HG02870 (cell line): ENCODE data around the gene TLNRD1.

Experiments
- ATAC-seq: cut with Tn5 transposase; IDR thresholded peaks from one replicate; pipeline ENCODE4 v1.9.1; 2021; ENCODE audit warnings: mild to moderate bottlenecking, moderate library complexity; ENCODE audit not compliant: unreplicated experiment

TLNRD1 gene

DNA sequence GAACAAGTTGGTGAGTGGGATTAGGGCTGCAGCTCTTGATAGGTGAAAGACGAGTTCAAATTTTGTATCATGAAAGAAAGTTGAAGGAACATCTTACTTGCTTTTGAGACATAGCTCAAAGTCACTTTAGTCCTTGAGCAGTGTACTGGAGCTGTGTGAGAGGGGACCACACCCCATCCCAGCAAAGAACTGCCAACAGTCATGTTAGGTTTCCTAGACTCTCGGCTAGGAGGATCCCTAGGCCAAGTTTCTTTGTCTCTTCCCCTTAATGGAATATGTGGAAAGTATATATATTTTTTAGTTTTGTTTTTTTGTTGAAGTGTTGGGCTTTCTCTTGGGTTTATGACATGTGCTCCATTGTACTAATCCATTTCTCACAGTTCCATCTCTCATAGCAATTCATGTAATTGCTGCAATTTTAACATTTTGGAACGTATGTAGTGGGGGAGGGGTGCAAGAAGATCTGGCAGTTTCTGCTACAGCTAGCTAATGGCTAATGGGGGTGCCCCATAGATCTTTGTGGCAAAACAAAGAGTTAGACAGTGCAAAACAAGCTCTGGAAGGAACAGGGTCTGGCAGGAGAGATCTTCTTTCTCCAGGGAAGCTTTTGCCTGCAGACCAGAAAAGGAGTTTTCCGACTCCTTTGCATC is 25.1 kb downstream of the TLNRD1 start:
- ATAC-seq: no peak

DNA sequence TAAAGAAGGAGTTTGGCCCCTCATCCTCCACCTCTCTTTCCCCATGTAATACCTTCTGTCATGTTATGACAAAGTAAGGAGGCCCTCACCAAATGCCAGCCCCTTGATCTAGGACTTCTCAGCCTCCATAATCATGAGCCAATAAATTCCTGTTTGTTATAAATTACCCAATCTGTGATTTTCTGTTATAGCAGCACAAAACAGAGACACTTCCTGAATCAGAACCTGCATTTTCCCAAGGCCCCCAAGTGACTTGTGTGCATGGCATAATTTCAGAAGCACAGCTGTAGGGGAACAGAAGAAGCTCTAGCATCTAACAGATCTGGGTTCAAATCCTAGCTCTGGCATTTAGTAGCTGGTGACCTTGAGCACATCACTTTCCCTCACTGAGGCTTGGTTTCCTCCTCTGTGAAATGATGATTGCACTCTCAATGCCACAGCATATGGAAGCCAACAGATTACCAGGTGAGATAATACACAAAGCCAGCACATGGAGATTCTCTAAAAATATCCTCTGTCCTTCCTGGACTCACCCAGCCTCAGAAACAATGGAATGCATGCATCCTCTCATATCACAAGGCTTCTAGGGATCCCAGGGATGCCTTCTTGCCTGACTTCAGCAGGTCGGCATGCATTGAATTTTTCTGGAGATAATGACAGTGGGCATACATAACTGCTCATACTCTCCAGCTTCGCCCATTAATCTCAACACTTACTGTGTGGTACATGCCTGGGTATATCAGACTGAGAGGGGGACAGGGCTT is 26.3 kb downstream of the TLNRD1 start:
- no peak for ATAC-seq

GRCh38 chr15:81029414-81030300 is 28.9 kb downstream of the TLNRD1 start:
- no peak for ATAC-seq

DNA sequence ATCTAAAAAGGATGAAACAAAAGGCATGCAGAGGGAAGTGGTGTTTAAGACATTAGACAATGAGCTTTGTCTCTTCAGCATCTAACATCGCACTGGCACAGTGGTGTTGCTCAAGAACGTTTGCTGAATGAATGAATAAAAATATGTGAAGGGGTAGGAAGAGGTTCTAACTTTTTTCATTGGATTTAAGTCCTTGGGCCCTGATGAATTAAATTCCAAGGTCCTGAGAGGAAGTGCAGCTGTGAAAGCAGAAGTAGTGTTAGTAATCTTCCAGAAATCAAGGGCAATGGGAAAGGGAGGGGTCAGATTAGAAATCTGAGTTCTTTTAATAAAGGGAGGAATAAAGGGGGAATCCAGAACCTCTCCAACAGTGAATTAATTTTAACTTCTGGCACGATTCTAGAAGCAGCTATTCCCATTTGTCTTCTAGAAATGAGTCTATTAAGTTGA is 29.6 kb downstream of the TLNRD1 start:
- no peak for ATAC-seq

GRCh38 chr15:81031203-81031602 is 30.5 kb downstream of the TLNRD1 start:
- ATAC-seq: no peak

DNA sequence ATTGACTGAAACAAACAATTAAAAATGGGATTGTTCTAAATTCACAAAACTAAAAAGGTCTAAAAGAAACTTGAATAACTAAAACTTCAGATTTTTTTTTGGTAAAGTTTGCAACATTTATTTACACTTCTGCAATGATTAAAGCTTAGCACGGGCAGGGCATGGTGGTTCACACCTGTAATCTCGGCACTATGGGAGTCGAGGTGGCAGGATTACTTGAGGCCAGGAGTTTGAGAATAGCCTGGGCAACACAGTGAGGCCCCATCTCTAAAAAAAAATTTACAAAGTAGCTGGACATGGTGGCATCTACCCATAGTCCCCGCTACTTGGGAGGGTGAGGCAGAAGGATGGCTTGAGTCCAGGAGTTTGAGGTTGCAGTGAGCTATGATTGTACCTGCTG is 31.6 kb downstream of the TLNRD1 start:
- ATAC-seq: no peak

- ATAC-seq: no peak
These were observed 32.1 kb downstream of the TLNRD1 start for GRCh38 chr15:81032818-81033217.

DNA sequence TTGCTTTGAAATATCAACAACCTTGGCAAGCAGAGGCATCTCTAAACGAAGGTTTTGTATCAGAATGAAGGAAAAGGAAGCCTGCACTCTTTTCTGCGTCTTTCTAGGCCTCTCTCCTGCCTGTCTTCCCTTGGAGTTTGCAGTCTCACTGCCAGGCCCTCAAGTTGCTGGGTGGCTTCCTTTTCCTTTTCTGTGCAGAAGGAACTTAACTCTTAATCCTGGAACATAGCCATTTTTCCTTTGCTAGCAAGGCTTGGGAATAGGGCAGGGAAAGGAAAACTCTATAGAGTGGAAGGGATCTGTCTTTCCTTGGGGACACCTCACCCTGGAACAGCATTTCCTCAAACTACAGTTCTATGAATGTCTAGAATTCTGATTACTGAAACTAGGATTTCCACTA is 32.8 kb downstream of the TLNRD1 start:
- ATAC-seq: no peak

DNA sequence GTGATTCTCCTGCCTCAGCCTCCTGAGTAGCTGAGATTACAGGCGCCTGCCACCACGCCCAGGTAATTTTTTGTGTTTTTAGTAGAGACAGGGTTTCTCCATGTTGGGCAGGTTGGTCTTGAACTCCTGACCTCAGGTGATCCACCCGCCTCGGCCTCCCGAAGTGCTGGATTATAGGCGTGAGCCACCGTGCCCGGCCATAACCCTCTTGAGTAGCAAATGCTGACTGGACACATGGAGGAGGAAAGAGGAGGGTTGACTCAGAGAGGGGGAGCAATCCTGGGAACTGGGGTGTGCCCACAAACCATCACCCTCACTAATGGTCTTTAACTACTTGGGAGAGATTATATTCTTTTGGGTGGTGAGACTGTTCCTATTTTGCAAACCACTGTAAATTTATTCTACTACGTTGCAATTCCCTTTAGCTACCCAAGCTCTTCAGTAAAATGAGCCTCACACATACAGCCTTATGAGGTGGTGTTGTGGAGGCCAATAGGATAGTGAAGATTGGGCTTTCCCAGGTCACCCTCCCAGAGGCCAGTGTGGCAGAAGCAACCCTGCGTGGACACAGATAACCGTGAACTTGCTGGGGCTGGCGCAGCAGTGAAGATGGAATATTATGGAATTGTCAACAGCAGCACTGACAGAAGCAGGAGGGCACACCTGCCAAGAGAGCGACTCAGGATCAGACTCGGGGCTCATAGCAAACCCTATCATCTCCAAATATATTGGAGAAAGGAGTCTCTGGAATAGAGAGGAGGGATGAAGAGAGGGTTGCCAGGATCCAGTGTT is 37.4 kb downstream of the TLNRD1 start:
- ATAC-seq: no peak

DNA sequence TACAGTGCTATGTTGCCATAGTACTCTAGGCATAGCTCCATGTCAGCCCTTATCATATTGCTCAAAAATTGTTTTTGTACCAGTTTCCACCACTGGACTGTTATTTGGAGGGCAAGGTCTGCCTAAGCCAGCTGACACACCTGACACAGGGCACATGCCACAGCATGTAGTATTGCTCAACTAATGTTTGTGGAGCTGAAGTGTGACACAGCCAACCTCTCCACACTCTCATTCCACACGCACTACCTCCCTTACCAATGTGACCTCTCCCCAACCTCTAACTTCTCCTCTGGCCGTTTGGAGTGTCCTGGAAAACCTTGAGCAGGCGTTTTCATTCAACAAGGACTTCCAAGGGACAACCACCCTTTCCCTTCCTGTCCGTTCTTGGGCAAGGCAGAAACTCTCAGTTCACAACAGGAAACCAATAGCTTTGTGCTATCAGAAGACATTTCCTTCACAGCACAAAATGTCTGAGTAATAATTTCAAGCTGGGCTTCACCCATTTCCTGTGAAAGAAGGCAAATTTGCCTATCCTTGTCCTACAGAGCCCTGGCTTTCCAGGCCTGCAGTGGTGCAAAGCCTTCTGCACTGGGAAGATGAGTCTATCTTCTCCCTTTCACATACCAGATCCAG is 38.4 kb downstream of the TLNRD1 start:
- ATAC-seq: no peak

- no peak for ATAC-seq
These were observed 40.0 kb downstream of the TLNRD1 start for GRCh38 chr15:81040757-81041156.

- ATAC-seq: no peak
These were observed 42.7 kb downstream of the TLNRD1 start for GRCh38 chr15:81043281-81043934.

DNA sequence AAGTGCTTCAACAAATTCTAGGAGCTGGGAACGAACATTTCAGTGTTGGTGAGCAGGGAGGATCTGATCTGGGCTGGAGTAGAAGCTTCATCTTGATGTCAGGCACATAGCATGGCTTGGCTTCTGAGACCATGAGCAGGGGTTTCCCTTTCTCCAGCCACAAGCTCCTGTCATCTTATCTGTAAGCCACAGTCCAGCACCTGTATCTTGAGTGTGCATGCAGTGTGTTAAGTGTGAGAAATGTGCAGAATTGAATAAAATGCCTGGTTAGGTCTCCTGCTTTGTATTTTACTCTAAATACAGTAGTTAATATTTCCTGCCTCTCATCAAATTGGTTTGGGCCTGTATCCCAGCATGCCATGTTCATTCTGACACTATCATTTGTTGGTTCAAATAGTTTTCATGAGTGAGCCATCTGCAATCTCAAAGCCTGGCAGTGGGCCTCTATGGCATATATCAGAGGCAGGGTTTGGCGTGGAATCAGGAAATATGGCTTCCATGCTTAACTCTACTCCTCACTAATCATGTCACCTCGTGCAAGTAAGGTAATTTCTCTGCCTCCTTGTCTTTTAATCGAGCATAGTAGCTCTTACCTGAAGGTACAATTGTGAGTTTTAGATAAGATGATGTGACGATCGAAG is 43.3 kb downstream of the TLNRD1 start:
- peak; percentile 61 for ATAC-seq

DNA sequence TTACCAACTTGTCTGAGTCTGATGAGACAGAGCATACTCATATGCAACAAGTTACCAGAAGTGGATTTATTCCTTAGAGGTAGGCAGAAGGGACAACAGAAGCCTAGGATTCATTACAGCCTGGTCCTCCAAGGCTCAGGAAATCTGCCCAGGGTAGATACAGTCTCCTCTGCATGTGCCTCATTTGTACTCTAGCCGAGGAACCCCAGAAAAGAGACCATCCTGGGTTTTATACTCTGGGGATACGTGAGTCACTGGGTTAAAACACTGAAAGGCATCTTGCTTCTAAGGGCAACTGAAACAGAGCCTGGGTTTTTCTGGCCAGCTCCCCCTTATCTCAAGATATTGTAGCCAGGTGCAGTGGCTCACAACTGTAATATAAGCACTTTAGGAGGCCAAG is 45.6 kb downstream of the TLNRD1 start:
- no peak for ATAC-seq

DNA sequence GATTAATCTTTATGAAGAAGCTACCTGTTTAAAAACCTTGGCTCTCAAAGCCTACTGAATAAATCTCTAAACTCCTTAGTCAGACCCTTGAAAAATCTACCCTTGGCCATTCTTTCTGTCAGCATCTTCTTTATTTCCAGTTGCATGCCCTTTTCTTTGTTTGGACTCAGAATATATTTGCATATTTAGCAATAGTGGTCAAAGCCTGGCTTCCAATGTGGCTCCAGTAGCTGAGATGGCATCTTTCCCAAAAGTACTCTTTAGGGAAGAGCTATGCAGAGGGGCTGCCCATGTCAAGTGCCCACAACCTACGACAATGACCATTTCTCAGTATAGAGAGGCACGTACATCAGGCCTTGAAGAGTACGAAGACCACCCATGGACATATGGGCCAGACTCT is 47.2 kb downstream of the TLNRD1 start:
- ATAC-seq: no peak

DNA sequence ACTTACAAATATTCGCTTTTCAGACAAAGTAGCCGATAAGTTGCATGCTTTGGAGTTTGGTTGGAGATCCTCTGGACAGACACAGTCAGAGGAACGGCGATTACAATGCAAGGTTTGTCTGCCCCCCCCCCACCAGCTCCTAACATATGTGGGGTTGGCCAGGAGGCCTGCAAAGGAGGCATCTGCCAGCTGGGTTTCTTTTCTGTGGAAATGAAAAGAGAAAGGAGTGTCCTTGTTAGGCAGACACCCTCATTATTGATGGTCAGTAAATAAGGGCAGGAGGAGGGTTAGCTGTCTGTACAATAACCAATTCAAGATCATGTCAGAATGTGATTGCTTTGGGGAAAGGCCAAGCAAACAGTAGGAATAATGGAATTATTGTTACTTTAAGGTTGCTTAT is 49.1 kb downstream of the TLNRD1 start:
- no peak for ATAC-seq

DNA sequence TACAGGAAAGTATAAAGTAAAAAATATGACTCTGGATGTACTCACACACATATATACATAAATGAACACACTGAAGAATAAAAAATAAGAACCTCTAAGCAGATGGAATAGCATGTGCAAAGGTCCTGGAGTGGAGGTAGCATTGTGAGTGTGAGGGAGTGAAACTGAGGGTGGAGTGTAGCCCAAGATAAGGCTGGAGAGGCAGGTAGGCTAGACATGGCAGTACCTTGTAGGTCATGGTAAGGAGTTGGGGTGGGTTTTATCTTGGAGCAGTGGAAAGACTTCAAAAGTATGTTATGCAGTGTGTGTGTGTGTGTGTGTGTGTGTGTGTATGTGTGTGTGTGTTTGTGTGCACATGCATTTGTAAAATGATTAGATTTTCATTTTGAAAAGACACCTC is 49.5 kb downstream of the TLNRD1 start:
- no peak for ATAC-seq

DNA sequence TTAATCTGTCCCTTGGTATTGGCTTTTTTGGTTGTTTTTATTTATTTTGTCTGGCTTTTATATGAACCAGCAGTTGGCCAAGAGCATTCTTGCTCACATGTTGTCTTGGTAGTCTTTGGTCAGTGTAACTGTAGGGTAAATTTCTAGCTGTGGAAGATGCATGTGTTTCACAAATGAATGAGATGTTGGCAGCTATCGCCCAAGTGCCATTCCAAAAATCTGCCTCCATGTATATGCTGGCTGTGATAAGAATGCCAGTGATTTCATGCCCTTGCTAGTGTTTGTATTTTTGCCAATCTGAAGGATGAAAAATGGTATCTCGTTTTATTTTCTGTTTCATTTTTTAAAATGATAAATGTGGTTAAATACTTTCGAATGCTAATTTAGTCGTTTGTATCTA is 50.1 kb downstream of the TLNRD1 start:
- no peak for ATAC-seq

GRCh38 chr15:81052046-81052445 is 51.3 kb downstream of the TLNRD1 start:
- ATAC-seq: no peak
